GM18508 (cell line): ENCODE data around the gene KLHL10.

Experiments
- ATAC-seq: cut with Tn5 transposase; IDR thresholded peaks from one replicate; pipeline ENCODE4 v1.9.1; 2021; ENCODE audit warnings: moderate number of reproducible peaks; ENCODE audit not compliant: insufficient read depth, unreplicated experiment

KLHL10 gene

GRCh38 chr17:41888332-41888965, 50.8 kb downstream of the KLHL10 start:
- no peak for ATAC-seq

GRCh38 chr17:41891135-41892020, 53.8 kb downstream of the KLHL10 start:
- ATAC-seq, result no peak

- no peak for ATAC-seq
Observed at GRCh38 chr17:41892021-41892376, 54.4 kb downstream of the KLHL10 start.

- ATAC-seq, result no peak
Observed at GRCh38 chr17:41893384-41893783, 55.8 kb downstream of the KLHL10 start.

- ATAC-seq, result no peak
Observed at GRCh38 chr17:41894791-41895331, 57.2 kb downstream of the KLHL10 start.

- no peak for ATAC-seq
Observed at GRCh38 chr17:41895617-41896016, 58.0 kb downstream of the KLHL10 start.

GRCh38 chr17:41896726-41897125, 59.1 kb downstream of the KLHL10 start:
- no peak for ATAC-seq
